HUES48 (cell line): ENCODE data around the gene RFESD.

Experiments
- H3K27ac ChIP-seq: one replicate; pipeline ENCODE4 v1.7.0; 2013; ENCODE audit warnings: low read depth, low read length, inconsistent platforms
- H3K27me3 ChIP-seq: 2 replicates; pipeline ENCODE4 v1.6.1; 2013; ENCODE audit warnings: mild to moderate bottlenecking, low read length; ENCODE audit not compliant: control insufficient read depth, insufficient read depth
- H3K36me3 ChIP-seq: 2 replicates; pipeline ENCODE4 v1.6.1; 2013; ENCODE audit warnings: low read length; ENCODE audit not compliant: control insufficient read depth, insufficient read depth
- H3K4me1 ChIP-seq: 2 replicates; pipeline ENCODE4 v1.6.1; 2013; ENCODE audit warnings: mild to moderate bottlenecking, low read length; ENCODE audit not compliant: control insufficient read depth, insufficient read depth
- H3K4me3 ChIP-seq: 2 replicates; pipeline ENCODE4 v1.5.1; 2013; ENCODE audit warnings: mild to moderate bottlenecking, low read depth, low read length
- H3K9ac ChIP-seq: 2 replicates; pipeline ENCODE4 v1.6.1; 2013; ENCODE audit warnings: mild to moderate bottlenecking, low read depth, low read length, moderate library complexity
- H3K9me3 ChIP-seq: 2 replicates; pipeline ENCODE4 v1.6.1; 2013; ENCODE audit warnings: low read length; ENCODE audit not compliant: control insufficient read depth, insufficient read depth

The RFESD gene

GRCh38 chr5:95619096-95619495, 27.5 kb upstream of the RFESD start:
- no peaks in the 10 kb centered on the region for H3K9me3 ChIP-seq
- H3K4me1 ChIP-seq = peaks cover 5% of the 10 kb centered on the region; the same call in 1 of the 2 replicates
- H3K36me3 ChIP-seq = no peaks in the 10 kb centered on the region
- H3K9ac ChIP-seq = no peak overlapping the region
- peaks cover 64% of the 10 kb centered on the region for H3K27me3 ChIP-seq
- no peak overlapping the region for H3K27ac ChIP-seq
- no peak overlapping the region for H3K4me3 ChIP-seq

- peak overlapping the region; percentile 63 for H3K4me3 ChIP-seq
- no peak overlapping the region for H3K27ac ChIP-seq
- H3K4me1 ChIP-seq = peaks cover 5% of the 10 kb centered on the region; the same call in 1 of the 2 replicates
- no peak overlapping the region for H3K9ac ChIP-seq
- no peaks in the 10 kb centered on the region for H3K9me3 ChIP-seq
- H3K27me3 ChIP-seq = peaks cover 64% of the 10 kb centered on the region
- H3K36me3 ChIP-seq = no peaks in the 10 kb centered on the region
Observed at GRCh38 chr5:95619514-95620029, 27.0 kb upstream of the RFESD start.

GRCh38 chr5:95620030-95620869, 26.3 kb upstream of the RFESD start, which contains the start of gene GPR150:
Gene GPR150 (plus strand): TSS chr5:95620087. CDS start chr5:95620276, 189 bp downstream.
- Histone ChIP-seq H3K36me3 (no peaks in the 10 kb centered on the region), H3K4me3 (peak within 1 kb of the TSS; percentile 63), H3K4me1 (peaks cover 5% of the 10 kb centered on the region; the same call in 1 of the 2 replicates), H3K9me3 (no peaks in the 10 kb centered on the region), H3K27ac (no peak within 1 kb of the TSS), H3K27me3 (peaks cover 64% of the 10 kb centered on the region), H3K9ac (peak within 1 kb of the TSS; percentile 23; the same call in 1 of the 2 replicates)

GRCh38 chr5:95620870-95621838, 25.4 kb upstream of the RFESD start:
- Histone ChIP-seq H3K27ac (no peak overlapping the region), H3K9ac (peak overlapping the region; percentile 23; the same call in 1 of the 2 replicates), H3K4me1 (peaks cover 5% of the 10 kb centered on the region; the same call in 1 of the 2 replicates), H3K27me3 (peaks cover 64% of the 10 kb centered on the region), H3K4me3 (peak overlapping the region; percentile 63), H3K36me3 (no peaks in the 10 kb centered on the region), H3K9me3 (0 out of 2 replicates have a peak, but pooled peaks cover under 1% of the 10 kb centered on the region)

- Histone ChIP-seq H3K9ac (no peak overlapping the region), H3K4me1 (peaks cover 5% of the 10 kb centered on the region; the same call in 1 of the 2 replicates), H3K9me3 (0 out of 2 replicates have a peak, but pooled peaks cover 4% of the 10 kb centered on the region), H3K27me3 (peaks cover 64% of the 10 kb centered on the region), H3K36me3 (no peaks in the 10 kb centered on the region), H3K4me3 (no peak overlapping the region), H3K27ac (no peak overlapping the region)
Observed at GRCh38 chr5:95621839-95622629, 24.5 kb upstream of the RFESD start.

GRCh38 chr5:95623706-95624105, 22.9 kb upstream of the RFESD start:
- H3K4me3 ChIP-seq = no peak overlapping the region
- peaks cover 5% of the 10 kb centered on the region; the same call in 1 of the 2 replicates for H3K4me1 ChIP-seq
- peaks cover 52% of the 10 kb centered on the region for H3K27me3 ChIP-seq
- H3K9ac ChIP-seq = no peak overlapping the region
- H3K9me3 ChIP-seq = peaks cover 17% of the 10 kb centered on the region
- no peaks in the 10 kb centered on the region for H3K36me3 ChIP-seq
- H3K27ac ChIP-seq = no peak overlapping the region

GRCh38 chr5:95624368-95624767, 22.2 kb upstream of the RFESD start:
- no peak overlapping the region for H3K4me3 ChIP-seq
- no peaks in the 10 kb centered on the region for H3K36me3 ChIP-seq
- peaks cover 23% of the 10 kb centered on the region for H3K9me3 ChIP-seq
- H3K9ac ChIP-seq = no peak overlapping the region
- H3K27me3 ChIP-seq = peaks cover 45% of the 10 kb centered on the region
- H3K27ac ChIP-seq = no peak overlapping the region
- peaks cover 5% of the 10 kb centered on the region; the same call in 1 of the 2 replicates for H3K4me1 ChIP-seq

- H3K27me3 ChIP-seq = peaks cover 22% of the 10 kb centered on the region
- no peaks in the 10 kb centered on the region for H3K36me3 ChIP-seq
- no peak overlapping the region for H3K4me3 ChIP-seq
- H3K9ac ChIP-seq = no peak overlapping the region
- H3K4me1 ChIP-seq = peaks cover 1% of the 10 kb centered on the region; the same call in 1 of the 2 replicates
- peaks cover 25% of the 10 kb centered on the region for H3K9me3 ChIP-seq
- H3K27ac ChIP-seq = no peak overlapping the region
Observed at GRCh38 chr5:95626701-95627100, 19.9 kb upstream of the RFESD start.

GRCh38 chr5:95627971-95628810, 18.4 kb upstream of the RFESD start:
- Histone ChIP-seq H3K9ac (no peak overlapping the region), H3K4me1 (no peaks in the 10 kb centered on the region)

More at GRCh38 chr5:95627971-95628810, 18.4 kb upstream of the RFESD start:
- Histone ChIP-seq H3K36me3 (no peaks in the 10 kb centered on the region), H3K4me3 (no peak overlapping the region), H3K27ac (no peak overlapping the region), H3K9me3 (peaks cover 25% of the 10 kb centered on the region), H3K27me3 (peaks cover 7% of the 10 kb centered on the region)
